HUDEP-2 (cell line): ENCODE data around the gene EPHX1.
A peak's percentile ranks its signal among the peaks of the same experiment; 100 is the strongest.

Experiments
- DNase-seq, 76 experiments: peaks; one replicate each; lab custom pipeline; 2025; ENCODE audit not compliant: unreplicated experiment in 76 of 76; lab: John Stamatoyannopoulos, UW

The EPHX1 gene

DNA sequence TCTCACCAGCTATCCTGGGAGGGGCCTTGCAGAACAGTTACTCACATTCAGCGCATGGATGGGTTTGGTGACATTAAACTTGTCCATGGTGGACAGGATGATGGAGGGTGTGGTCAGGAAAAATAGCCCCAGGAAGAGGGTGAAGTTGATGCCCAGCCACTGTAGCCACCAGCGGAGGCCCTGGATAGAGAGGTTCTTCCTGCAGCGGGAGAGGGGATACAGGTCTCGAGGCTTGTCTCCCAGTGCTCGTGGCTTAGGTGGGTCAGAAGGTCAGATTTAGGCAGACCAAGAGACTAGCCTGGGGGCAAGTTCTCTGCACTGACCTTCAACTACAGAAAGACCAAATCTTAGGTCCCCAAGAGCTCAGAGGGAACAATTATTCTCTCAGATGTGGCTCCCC, 49.2 kb downstream of the EPHX1 start:
- DNase-seq, result no peak

DNA sequence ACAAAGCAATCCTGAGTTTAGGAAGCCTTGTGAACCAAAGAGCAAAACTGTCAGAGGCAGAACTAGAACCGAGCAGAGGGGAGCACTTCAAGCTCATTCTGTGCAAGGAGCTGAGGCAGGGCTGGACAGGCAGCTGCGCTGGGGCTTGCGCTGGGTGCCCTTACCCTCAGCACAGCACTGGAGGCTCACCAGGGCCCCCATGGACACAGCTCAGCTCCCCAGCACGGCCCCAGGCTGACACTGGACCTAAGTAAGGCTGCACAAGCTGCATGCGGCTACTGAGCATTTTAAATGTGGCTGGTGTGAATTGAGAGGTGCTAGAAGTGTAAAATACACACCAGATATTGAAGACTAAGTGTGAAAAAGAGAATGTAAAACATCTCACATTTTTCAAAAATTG, 50.2 kb downstream of the EPHX1 start:
- no peak for DNase-seq

DNA sequence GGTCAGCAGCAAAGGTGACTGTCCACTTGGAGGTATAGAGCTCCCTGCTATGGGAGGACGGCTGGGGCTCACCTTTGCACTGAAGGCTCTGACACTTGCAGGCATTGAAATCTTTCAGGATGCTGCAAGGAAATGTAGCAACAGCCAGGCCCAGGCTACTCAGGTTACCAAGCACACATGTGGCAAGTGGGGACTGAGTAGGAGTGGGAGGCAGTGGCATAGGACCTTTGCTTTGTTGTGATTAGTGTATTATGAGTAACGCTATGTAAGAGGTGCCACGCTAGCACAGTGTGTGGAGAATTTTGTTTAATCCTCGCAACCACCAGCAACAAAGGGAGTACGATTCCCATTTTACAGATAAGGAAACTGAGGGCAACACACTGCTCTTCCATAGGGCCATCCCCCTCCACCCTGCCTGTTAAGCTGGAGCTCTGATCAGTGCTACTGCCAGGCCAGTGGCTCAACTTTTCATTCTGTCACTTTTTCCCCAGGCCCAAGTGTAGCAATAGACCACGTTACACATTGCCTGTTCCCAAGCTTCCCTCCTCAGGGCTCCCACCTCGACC, 51.0 kb downstream of the EPHX1 start:
- no peak for DNase-seq

DNA sequence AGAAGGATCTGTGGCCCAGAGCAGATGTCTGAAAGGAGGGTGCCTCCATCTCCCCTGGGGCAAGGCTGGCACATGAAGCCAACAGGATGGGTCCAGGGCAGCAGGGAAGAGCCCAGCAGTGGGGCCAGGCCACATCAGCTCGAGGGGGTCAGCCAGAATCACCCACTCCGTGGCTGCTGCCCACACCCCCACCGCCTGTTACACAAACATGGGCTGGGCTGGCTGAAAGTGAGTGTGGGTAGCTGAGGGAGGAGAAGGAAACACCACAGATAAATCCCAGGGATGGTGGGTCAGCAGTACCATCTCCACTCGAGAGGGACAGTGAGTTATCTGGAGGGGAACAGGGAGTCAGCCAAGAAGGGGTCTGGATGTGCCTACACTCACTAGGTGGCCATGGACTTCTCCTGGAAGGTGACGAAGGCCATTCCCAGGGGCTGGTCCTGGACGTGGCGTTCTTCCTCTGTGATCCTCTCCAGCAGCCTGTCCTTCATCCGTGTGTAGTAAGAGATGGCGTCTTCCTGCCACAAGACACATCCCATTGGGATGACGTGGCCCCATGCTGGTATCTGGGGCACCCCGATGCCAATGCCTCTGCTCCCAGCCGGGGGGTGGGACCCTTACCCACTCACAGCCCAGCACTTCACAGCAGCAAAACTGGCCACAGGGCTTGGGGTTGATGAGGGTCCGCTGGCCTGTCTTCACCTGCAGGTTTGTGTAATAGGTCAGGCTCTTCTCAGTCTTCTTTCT, 52.1 kb downstream of the EPHX1 start:
- no peak for DNase-seq

GRCh38 chr1:225862581-225862950, 52.6 kb downstream of the EPHX1 start:
- no peak for DNase-seq

GRCh38 chr1:225863167-225863566, 53.2 kb downstream of the EPHX1 start:
- DNase-seq, result no peak

DNA sequence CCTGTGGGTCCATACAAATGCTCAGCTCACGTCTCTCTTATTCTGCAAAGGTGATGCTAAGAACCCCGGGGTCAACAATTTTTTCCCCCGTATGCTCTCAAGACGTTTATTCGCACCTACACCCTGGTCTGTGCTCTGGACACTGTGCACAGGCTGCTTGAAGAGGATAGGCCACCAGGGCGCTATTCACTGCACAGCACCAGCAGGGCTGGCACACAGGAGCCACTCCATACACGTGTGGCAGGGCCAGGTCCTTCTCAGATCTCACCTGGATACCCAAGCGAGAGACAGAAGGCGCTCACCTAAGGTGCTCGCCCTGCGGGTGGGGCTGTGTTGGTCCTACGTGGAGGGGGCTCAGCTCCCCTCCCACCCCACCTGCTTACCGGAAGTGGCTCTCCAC, 55.6 kb downstream of the EPHX1 start:
- no peak for DNase-seq

- DNase-seq, result peak in 4 of 76 experiments; percentile 5 to 12 (median 8)
These were observed 56.3 kb downstream of the EPHX1 start for GRCh38 chr1:225866061-225866837.

GRCh38 chr1:225866981-225867380, 57.1 kb downstream of the EPHX1 start:
- DNase-seq, result no peak

DNA sequence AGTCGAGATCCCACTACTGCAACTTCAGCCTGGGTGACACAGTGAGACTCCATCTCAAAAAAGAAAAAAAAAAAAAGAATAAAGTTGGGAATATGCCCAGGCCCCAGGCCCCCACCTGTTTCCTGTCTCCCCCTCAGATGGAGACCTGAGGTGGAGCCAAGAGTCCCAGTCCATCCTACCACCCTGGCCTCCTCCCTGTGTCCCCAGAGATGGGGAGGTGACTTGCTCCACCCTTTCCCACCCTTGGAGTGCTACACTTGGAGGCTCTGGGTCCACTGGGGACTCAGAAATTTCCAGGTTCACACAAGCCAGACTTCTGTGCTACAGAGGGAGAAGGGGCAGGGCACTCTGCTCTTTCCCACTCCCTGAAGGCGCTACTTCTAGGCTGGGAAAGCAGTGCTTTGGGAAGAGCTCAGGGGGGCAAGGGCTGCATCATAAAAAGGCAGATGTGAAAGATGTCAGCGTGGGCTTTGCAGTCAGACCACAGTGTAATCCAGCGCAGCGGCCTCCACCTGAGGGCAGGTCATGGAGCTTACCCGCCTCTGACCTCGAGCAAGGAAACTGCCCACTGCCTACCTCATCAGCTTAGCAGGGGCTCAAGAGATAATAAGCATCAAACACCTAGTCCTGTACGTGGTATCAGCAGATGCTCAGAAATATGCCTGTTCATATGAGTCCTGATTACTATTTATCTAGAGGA, 58.9 kb downstream of the EPHX1 start:
- no peak for DNase-seq

DNA sequence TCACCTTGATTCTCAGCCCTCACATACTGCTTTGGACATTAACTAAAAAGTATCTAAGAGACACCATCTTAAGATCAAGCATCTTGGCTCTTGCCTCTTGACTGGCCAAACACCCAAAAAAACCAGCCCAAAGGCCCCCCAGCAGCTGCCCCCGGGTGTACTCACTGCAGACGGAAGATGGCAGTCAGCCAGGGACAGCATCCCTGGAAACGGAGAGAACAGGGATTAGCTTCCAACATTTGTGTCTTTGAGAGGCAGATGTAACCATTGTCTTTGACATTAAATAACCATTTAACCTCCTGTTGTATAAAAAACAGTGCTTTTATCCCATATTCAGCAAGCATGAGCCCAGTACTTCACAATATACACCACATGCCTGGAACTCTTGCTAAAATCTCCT, 61.0 kb downstream of the EPHX1 start:
- DNase-seq, result no peak

DNA sequence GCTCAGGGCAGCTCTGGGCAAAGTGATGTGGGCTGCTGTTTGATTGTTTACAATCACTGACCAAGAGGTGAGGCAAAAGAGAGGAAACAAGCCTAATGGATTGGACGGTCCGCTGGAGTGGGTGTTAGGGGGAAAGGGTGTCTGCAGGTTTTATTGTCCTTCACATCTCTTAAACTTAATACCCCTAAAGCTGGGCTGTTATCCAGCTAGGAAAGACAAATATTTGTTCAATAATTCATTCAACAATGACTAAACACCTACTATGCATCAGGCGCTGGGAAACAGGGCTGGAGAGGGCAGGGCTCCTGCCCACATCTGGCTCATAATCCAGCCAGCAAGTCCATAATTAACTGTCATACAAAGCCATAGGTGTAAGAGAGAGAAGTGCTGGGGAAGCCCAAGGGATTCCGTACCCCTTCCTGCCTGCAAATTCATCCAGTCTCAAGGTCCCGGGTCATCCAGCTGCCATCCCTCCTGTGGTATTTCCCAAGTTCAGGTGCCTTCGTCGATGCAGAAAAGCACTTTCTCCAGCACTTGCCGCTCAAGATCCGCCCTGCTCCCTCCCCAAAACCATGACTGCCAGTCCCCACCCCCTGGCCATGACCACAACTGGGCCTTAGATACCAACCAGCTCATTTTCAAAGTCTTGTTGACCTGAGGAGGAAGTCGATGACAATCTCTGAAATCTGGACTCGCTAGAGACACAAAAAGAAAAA, 61.6 kb downstream of the EPHX1 start:
- DNase-seq, result no peak

DNA sequence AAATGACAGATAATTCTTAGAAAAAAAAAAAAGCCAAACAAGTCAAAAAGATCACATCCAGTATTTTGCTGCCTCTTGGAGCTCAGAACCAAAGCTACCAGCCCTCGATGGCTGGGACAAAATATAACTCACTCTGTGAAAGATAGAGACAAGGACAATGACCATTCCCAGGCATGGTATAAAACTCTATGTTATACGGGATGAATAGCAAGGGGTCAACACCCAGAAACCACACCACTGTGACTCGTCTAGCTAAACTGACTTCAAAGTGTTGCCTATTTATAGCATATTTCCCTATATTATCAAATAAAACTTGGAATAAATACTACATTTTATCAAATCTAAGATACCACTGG, 62.1 kb downstream of the EPHX1 start:
- no peak for DNase-seq

DNA sequence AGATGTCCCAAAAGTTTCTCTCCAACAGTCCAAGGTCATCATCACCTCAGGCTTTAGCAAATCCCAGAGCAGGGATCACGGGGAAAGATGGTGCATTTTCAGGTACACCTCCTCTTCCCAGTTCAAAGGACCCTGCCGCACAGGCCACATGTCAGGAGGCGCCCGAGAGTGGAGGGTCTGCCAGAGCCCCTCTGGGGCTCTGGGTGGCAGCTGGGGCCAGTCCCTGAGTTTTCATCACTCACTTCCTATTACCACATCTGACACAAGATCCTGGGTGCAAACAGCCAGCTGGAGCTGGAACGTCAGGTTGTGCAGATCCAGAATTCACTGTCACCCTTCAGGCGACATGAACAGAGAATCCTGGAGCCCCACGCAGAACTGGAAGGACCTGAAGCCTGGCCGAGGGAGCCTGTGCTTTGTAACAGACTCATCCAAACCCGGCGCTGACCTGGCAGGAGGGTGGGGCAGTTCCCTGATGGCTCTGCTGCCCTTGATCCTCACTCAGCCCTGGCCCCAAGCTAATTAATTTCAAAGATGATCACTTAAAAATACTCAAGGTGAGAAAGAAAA, 63.4 kb downstream of the EPHX1 start:
- no peak for DNase-seq

DNA sequence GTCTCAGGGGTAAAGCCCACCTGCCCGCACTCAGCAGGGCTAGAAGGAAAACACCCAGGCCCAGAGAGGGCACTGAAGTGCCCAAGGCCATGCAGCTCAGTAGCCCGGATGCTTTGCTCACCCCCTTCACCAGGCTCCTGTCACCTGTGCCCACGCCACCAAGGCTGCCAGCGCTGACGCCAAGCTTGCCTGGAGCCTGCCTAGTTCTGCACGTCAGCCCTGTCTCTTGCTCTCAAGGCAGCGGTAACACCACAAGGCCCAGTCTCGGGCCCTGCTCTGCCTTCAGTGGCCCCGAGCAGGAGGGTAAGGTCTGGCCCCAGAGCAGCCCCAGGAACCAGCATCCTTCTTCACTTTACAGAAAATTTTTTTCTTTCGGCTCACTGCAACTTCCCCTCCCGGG, 64.5 kb downstream of the EPHX1 start:
- no peak for DNase-seq

GRCh38 chr1:225875044-225875815, 65.3 kb downstream of the EPHX1 start:
- DNase-seq, result no peak

GRCh38 chr1:225876900-225877510, 67.1 kb downstream of the EPHX1 start:
- DNase-seq, result no peak

DNA sequence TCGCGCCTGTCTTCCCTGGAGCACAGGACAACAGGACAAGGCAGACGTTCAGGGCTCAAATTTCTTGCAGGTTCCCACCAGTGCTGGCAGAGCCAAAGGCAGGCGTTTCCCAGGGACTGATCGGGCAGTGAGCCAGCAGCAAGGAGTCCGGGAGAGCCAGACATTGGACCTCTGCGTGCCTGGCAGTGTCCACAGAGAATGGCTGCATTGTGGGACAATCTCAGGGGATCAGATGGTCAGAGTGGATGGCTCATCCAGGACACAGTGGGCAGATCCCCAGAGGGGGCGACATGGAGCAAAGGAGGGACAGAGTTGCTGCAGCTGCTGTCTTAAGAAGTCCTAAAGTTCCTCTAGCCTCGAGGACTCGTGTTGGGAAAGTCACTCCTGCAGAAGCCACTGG, 67.7 kb downstream of the EPHX1 start:
- peak in 33 of 76 experiments; percentile 8 to 51 (median 25) for DNase-seq

GRCh38 chr1:225878282-225878681, 68.4 kb downstream of the EPHX1 start:
- no peak for DNase-seq
